Ovary (tissue), 9 donors: ENCODE results near the gene KRT33A. TPM values are rescaled to one million over a fixed set of nuclear protein-coding genes. Genes with fewer than 3 reads are reported as not detected.

Experiments
- DNase-seq, 5 donors: peaks; one replicate each; pipeline ENCODE4 v3.0.0-alpha.2; 2019 to 2020
- H3K27ac ChIP-seq, 2 donors: fragments of 200-600 bp; one replicate each; pipeline versions ENCODE4 v1.5.1 to v1.8.0; 2019 to 2022
- H3K27me3 ChIP-seq: fragments of 200-600 bp; one replicate; pipeline ENCODE4 v1.8.0; 2022
- H3K36me3 ChIP-seq: fragments of 200-600 bp; sonication (generic); one replicate; pipeline ENCODE4 v1.5.1; 2019
- H3K4me1 ChIP-seq: one replicate; pipeline ENCODE4 v1.8.1; 2013; ENCODE audit warnings: mild to moderate bottlenecking, moderate library complexity; ENCODE audit not compliant: insufficient read depth
- H3K4me3 ChIP-seq: fragments of 200-600 bp; sonication (generic); one replicate; pipeline ENCODE4 v1.5.1; 2017
- H3K9me3 ChIP-seq, 2 donors: fragments of 200-600 bp in 1 of 2; sonication (generic) in 1 of 2; one replicate each; pipeline versions ENCODE4 v1.5.1 to v1.8.1; 2013 to 2019; ENCODE audit warnings: mild to moderate bottlenecking in 1 of 2, moderate library complexity in 1 of 2
- EP300 ChIP-seq: sonication (generic); formaldehyde crosslinking; IDR thresholded peaks from one replicate; pipeline ENCODE4 v1.6.1; 2017; ENCODE audit warnings: antibody characterized with exemption
- POLR2A ChIP-seq: fragments of 450-650 bp; IDR thresholded peaks from one replicate; pipeline ENCODE4 v1.6.1; 2017; ENCODE audit warnings: antibody characterized with exemption, mild to moderate bottlenecking, moderate library complexity
- WGBS, 3 donors: extraction: QIAGEN DNeasy Blood & Tissue Kit in 1 of 3; methylation state at CpG; one replicate each; pipeline versions ENCODE4 v1.1.5 to v1.1.7; 2013 to 2017; 5-methylcytosine and 5-hydroxymethylcytosine counted together
- intact Hi-C, 4 donors: fragments of 100-400 bp; cut with DNase I; formaldehyde crosslinking; loops; one replicate each; pipeline versions ENCODE4 v1.11.0 to v1.15.1; 2022 to 2023
- polyA plus RNA-seq, 2 donors: library from polyadenylated mRNA; stranded (reverse); fragments of 200-250 nt in 1 of 2; fragments of 350-450 nt in 1 of 2; fragmentation: Illumina TruSeq in 1 of 2; extraction: RNeasy Lipid Tissue Mini Kit (QIAGEN cat#74804) in 1 of 2; gene quantifications; one replicate each; pipeline ENCODE4 v1.2.3, GENCODE V29; 2013 to 2014
- total RNA-seq, 7 donors: library from RNA; depleted of rRNA in 2 of 7; stranded (reverse); fragments of >200 nt in 2 of 7; fragmentation: NEBNext Ultra II Directional in 3 of 7; extraction: Animal tissue kit (Norgen Biotek cat#: 25700) in 3 of 7; gene quantifications; one replicate each; pipeline versions ENCODE4 v1.1.0 to v1.2.4, GENCODE V29; 2016 to 2023
- TF ChIP-seq, protein P1 (sequence below), 3 donors: fragments of 450-650 bp in 2 of 3; fragments of 200-600 bp in 1 of 3; IDR thresholded peaks; one replicate each; pipeline versions ENCODE4 v1.5.1 to v1.8.0; 2016 to 2022; ENCODE audit warnings: antibody characterized with exemption in 3 of 3, mild to moderate bottlenecking in 1 of 3
- donor health status: DM: no; HTN: no; CAD: no; lungs with moderate emphysema.
- donor health status: DM: no; HTN: no; CAD: no.
- donor health status: Bipolar disorder and iron deficiency.
- donor health status: DM: yes; HTN: yes; CAD: no.
- donor health status: DM: no; HTN: no; CAD: no.
- donor health status: DM: yes; HTN: yes; CAD: no.

KRT33A gene
- total and polyA plus RNA-seq, 9 donors, result not detected

DNA sequence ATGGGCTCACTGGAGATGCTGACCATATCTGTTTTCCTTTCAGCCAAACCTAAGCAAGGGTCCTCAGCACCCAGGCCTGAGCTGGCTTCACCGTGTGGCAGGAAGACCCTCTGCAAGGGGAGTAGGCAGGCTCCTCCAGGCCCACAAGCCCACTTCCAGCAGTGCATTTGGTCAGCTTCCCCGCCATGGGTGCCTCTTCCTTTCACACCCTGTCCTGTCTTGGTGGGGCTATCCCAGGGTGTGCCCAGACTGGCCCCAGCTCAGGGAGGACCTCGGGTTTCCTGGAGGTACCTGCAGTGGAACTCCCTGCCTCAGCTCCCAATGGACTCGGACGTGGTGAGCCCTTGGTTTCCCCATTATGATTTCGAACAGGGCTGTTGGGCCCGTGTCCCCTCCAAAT lies 22.4 kb downstream of the KRT33A start:
- intact Hi-C loops, result no loop called here
- H3K4me1 ChIP-seq, result peaks cover 4% of the 10 kb centered on the region
- H3K27ac ChIP-seq, result no peak overlapping the region

DNA sequence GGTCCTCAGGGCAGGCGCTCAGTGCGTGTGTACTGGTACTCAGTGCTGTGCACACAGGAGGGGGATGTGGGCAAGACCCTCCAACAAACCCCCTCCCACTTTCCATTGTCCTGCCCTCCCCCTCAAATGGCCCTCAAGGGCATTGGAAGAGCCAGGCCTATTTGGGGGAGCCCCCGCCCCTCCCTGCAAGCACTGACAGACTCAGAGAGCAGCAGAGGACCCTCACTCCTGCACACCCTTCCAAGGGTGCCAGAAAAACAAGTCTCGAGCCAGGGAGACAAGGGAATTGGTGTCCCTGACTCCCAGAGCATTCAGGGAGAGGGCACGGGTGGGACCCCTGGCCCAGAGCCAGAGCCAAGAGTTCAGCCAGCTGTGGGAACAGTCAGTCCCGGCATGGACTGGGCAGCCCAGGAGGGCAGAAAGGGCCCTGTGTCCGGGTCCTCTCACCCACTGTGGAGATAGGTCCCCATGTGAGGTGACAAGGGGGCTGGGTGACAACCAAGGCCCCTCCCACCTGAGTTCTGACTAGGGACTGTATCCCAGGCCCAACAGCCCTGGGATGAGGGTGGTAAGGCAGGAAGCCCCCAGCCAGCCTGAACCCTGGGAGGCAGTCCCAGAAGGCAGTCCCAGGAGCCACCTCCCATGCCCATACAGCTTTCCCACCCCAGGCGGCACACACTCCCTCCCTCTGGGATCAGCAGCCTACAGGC lies 23.1 kb downstream of the KRT33A start:
- DNase-seq, result no peak
- 67 to 74% (median 71%) methylated on average over 8 of the region's 8 CpGs for WGBS, 3 donors
- Histone ChIP-seq H3K4me3 (no peak overlapping the region), H3K27me3 (no peaks in the 10 kb centered on the region), H3K9me3 (no peaks in the 10 kb centered on the region), H3K36me3 (no peaks in the 10 kb centered on the region), H3K4me1 (peaks cover 4% of the 10 kb centered on the region), H3K27ac (no peak overlapping the region)
- intact Hi-C loops, result no loop called here
- TF ChIP-seq, protein P1, sequence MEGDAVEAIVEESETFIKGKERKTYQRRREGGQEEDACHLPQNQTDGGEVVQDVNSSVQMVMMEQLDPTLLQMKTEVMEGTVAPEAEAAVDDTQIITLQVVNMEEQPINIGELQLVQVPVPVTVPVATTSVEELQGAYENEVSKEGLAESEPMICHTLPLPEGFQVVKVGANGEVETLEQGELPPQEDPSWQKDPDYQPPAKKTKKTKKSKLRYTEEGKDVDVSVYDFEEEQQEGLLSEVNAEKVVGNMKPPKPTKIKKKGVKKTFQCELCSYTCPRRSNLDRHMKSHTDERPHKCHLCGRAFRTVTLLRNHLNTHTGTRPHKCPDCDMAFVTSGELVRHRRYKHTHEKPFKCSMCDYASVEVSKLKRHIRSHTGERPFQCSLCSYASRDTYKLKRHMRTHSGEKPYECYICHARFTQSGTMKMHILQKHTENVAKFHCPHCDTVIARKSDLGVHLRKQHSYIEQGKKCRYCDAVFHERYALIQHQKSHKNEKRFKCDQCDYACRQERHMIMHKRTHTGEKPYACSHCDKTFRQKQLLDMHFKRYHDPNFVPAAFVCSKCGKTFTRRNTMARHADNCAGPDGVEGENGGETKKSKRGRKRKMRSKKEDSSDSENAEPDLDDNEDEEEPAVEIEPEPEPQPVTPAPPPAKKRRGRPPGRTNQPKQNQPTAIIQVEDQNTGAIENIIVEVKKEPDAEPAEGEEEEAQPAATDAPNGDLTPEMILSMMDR (IDR thresholded peaks at IDR 0.05), result no peak
- TF ChIP-seq POLR2A (no peak), EP300 (no peak)

More for the DNA sequence above, 22.4 kb downstream of the KRT33A start:
- Histone ChIP-seq H3K9me3 (no peaks in the 10 kb centered on the region), H3K27me3 (no peaks in the 10 kb centered on the region), H3K36me3 (no peaks in the 10 kb centered on the region), H3K4me3 (no peak overlapping the region)
- 85 to 93% (median 88%) methylated on average over 7 of the region's 7 CpGs for WGBS, 3 donors
- TF ChIP-seq, protein P1 (IDR thresholded peaks at IDR 0.05), result no peak
- TF ChIP-seq EP300 (no peak), POLR2A (no peak)
- DNase-seq, result no peak

DNA sequence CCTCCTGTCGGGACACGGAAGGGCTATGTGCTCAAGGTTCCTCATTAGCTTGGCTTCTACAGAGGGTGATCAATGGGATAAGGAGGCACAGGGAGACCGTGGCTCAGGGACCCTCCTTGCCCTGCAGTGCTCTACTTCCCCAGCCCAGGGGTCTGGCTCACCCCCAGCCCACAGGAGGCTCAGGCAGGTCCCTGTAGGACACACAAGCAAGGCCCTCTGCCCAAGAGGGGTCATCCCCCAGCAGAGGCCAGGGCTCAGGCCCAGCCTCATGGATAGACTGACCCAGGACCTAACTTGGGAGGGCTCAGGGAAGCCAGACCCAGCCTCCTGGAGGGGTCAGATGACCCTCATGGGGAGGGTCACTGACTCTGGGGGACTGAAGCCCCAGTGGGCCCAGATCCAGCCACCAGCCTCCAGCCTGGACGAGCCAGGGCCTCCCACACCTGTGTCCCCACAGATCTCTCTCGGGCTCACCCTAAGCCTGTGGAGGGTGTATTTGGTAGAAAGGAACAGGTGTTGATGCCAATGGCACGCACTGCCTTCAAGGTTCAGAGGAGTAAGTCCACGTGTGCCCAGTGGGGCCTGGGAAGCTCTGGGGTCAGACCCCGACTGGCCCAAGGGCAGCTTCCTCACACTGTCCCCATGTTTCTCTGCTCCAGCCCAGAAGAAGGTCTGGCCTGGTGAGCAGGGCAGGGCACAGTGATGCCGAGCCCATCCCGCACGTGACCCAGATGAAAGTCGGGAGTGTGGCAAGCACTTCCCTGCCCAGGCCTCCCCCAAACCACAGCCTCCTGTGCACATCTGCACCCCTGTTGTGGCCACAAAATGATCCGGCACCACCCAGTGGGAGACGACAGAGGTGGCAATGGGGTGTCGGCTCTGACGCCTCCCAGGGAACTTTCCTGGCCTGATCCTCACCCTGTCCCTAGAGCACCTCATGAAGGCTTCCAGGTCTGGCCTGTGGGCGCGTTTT lies 24.2 kb downstream of the KRT33A start:
- Histone ChIP-seq H3K9me3 (no peaks in the 10 kb centered on the region), H3K36me3 (no peaks in the 10 kb centered on the region), H3K27ac (no peak overlapping the region), H3K4me3 (no peak overlapping the region), H3K4me1 (peaks cover 4% of the 10 kb centered on the region), H3K27me3 (no peaks in the 10 kb centered on the region)
- intact Hi-C loops, result no loop called here
- TF ChIP-seq POLR2A, result no peak
- TF ChIP-seq, protein P1 (IDR thresholded peaks at IDR 0.05), result no peak
- no peak for DNase-seq
- WGBS, 3 donors, result 89 to 90% (median 90%) methylated on average over 12 to 18 of the region's 18 CpGs

DNA sequence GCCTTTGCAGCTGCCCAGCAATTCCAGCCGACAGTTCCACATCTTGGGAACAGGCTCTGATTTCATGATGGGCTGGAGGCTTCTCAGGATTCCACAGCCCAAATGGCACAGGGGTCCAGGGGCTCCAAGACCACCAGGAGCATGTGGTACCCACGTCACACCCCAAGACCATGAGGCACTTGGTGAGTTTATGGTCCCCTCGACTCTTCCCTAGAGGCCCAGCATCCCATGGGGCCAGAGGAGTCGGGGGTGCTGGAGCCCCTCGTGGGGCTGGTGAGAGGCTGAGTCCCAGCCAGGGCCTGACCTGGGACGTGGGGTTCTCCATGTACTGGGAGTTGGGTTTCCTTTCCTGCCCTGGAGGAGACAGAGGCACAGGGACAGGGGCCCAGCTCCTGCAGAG lies 25.0 kb downstream of the KRT33A start:
- intact Hi-C loops, result no loop called here
- WGBS, 3 donors, result 88 to 94% (median 91%) methylated on average over 6 of the region's 6 CpGs
- Histone ChIP-seq H3K4me1 (peaks cover 4% of the 10 kb centered on the region), H3K27me3 (no peaks in the 10 kb centered on the region), H3K36me3 (no peaks in the 10 kb centered on the region), H3K9me3 (no peaks in the 10 kb centered on the region), H3K4me3 (no peak overlapping the region), H3K27ac (no peak overlapping the region)
- no peak for TF ChIP-seq EP300
- TF ChIP-seq POLR2A, result no peak
- TF ChIP-seq, protein P1 (IDR thresholded peaks at IDR 0.05), result no peak
- DNase-seq, result no peak
